Measurements from ENCODE around the gene IKZF1.

Gene IKZF1

DNA sequence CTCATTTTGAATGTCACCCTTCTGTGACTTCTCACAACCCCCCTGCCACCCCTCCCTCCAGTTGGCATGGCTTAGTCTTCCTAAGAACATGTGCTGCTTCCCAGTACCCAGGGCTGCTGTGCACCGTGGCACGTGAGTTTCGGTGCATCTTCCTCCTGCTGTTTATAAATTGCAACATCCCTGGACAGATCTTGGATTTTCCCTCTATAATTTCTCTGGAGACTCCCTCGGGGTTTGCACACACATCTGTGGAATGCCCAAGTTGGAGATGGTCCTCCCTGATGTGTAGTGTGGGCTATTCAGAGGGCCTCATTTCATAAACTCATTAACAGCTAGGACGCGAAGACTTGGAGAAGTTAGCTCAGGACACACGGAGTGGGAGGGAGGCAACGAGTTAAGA is 52.9 kb downstream of the IKZF1 start:
- no peak for DNase-seq

DNA sequence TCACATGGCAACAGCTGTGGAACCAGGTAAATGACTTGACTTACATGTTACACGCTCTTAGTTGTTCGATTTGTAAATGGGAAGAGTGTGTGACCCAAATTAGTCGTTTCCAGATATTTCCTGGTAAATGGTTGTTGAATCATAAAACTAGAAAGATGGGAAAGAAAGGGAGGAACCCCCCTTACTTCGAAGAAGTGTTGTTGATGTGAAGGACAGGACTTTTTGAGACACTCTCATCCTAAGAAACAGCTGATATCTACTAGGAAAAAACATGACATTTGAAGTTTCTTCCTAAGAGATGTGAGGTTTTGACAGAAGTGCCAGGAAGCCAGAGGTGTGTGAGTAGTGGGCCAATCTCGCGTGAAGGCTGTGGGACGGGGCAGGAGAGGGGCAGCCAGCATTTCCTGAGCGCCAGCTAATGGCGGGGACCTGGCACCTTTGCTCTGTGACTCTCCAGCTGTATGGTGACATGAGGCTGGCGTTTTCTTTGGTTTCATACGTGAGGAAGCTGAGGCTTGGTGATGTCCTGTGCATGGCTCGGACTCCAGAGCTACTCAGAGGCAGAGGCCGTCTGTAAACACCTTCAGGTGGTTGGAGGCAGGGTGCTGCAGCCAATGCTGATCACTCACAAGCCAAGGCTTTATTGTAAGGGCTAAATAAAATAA is 53.7 kb downstream of the IKZF1 start:
- DNase-seq: no peak

DNA sequence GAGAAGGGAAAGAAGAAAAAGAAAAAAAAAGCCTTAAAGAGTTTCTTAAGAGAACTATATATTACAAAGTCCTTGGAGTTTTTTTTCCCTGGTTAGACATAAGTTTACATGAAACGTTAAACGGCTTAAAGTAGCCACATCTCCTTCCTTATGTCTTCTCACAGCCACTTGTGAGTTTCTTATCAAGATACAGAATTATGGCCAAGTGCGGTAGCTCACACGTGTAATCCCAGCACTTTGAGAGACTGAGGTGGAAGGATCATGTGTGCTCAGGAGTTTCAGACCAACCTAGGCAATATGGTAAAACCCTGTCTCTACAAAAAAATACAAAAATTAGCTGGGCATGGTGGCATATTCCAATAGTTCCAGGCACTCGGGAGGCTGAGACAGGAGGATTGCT is 54.3 kb downstream of the IKZF1 start:
- DNase-seq: no peak

- DNase-seq: no peak
These were observed 54.9 kb downstream of the IKZF1 start for GRCh38 chr7:50359258-50359994.

DNA sequence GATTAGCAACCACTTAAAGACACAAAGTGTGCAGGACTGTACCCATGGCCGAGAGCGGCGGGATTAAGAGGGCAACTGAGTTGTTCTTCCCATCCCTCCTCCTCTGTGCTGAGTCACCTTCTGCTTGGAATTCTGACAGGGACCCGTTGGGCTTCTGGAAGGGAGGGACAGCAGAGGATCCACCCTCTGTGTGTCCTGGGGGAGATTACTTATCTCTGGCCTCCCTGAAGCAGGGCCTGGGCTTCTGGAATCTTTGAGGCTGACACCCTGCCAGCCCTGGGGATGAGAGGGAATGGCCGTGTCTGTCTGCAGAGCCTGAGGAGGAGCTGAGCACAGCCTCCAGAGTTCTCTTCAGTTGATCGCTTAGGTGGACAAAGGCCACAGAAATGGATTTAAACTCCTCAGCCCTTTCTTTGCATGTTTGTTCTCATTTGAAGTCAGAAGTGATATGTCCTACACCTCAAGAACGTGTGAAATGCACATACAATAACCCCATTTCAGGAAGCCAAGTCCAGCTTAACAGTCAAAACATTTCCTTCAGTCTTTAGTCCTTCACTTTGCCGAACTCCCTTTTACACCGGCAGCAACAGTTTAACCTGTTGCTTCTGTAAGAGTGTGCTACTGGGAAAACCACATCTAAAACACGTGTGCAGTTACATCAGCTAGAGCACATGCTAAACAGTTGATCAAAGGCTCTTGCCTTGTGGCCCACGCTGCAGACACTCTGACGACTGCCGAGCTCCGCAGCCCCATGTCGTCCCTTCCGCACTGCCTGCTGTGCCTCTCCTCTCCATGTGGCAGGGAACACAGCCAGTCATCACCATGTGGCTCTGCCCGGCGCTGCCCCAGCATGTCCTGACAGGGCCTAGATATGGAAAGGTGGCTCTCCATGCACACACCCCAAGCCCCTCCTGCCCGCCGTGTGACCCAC is 55.7 kb downstream of the IKZF1 start:
- no peak for DNase-seq

DNA sequence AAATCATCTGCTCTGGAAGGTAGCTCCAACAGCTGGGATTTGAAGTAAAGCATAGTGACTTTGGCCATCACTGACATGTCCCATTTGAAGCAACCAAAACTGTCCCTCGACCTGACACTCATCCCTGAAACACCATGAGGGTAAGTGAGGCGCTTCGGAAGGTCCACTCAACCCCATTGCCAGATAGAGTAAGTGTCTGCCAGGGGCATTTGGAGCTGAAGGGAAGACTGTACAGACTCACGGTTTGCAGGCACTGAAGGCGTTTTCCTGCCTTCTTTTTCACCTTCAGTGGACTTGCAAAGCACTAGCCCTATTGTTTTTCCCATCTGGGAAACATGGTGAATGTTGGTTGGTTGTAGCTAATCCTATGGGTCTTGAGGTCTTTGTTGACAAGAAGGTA is 57.6 kb downstream of the IKZF1 start:
- no peak for DNase-seq

DNA sequence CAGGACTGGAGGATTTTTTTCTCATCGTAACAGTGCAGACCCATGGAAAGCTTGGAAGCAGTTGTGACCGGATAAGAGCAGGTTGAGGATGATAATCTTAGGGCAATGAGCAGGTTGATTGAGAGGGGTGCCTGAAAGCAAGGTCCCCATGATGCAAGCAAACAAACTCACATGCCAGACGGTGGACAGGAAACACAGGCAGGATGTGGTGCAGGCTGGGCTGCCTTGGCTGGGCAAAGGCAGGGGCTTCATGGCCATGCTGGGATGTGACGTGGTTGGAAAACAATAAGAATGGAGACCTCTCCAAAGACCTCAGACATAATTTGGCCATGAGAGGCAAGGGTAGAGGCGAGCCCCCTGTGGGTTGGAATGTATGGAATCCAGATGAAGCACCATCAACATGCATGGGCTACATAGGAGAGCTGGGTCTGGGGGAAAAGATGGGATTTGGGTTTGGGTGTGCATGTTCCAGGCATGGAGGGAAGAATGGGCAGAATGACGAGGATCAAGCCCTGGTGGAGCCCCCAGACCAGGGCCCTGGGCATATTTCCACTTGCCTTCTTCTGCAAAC is 58.3 kb downstream of the IKZF1 start:
- DNase-seq: no peak

DNA sequence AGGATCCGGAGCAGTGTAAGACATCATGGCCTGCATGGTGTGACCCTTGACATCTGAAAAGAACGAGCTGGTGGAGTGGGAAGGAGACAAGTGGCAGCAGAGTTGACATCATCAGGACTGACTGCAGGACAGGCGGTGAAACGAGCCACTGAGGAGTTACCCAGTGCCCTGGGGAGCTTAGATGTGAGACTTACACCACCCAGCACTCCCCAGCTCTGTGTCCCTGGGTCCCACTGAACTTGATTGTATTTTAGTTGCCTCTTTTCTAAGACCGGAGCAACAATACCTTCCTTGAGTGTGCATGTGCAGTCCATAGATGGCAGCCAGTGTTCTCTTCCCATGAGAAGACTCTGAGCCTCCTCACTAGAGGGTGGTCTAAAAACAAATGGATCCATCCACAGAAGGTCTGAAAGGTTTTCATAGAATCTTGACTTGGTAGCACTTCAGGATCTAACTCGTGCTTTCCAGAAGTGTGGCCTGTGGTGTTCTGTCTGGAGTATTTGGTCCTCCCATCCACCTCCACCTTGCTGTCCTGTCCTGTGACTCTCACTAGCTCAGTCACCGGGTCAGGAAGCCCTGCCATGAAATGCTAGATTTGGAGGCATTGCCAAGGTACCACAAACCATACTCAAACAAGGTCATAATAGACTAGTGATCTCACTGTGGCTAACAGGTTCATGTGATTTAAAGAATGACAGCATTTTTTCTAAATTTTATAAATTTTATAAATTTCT is 59.0 kb downstream of the IKZF1 start:
- no peak for DNase-seq

DNA sequence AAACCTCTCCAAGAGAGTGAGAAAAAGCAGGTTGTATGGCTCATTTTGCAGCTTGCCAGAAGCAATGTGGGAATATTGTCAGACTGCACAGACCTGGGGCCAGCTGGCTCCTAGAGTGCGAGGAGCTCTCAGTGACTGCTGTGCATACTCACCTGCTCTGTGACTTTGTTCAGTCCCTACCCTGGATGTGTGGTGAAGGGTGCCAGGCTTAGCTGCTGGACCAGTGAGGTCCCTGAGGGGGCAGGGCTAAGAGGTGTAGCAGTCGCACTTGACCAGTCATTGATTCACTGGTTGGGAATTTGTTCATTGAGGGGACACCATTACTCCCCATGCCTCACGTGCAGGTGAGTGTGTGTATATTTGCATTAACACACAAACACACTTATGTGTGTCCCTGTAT is 60.1 kb downstream of the IKZF1 start:
- DNase-seq: no peak

- no peak for DNase-seq
These were observed 61.8 kb downstream of the IKZF1 start for GRCh38 chr7:50366311-50366710.

- no peak for DNase-seq
These were observed 62.6 kb downstream of the IKZF1 start for GRCh38 chr7:50367100-50367499.

DNA sequence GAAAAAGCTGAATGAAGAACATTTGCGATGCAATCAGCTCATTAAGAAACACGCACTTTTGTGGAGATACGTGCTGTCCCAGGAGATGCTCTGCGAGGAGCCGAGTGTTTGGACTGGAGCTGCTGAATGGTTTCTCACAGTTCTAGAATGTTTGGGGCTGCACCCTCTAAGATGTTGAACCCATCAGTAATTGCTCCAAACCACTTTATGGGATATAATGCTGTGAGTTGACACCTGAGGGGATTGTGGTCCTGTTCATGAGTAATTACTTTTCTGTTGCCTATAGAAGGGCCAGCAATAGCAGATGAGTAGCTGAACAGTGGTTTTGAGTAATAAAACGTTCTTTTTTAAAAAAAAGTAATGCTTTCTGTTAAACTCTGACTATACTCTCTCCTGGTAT is 63.1 kb downstream of the IKZF1 start:
- DNase-seq: no peak

GRCh38 chr7:50368366-50368765 is 63.9 kb downstream of the IKZF1 start:
- DNase-seq: no peak

GRCh38 chr7:50369143-50370026 is 64.9 kb downstream of the IKZF1 start:
- DNase-seq: no peak

DNA sequence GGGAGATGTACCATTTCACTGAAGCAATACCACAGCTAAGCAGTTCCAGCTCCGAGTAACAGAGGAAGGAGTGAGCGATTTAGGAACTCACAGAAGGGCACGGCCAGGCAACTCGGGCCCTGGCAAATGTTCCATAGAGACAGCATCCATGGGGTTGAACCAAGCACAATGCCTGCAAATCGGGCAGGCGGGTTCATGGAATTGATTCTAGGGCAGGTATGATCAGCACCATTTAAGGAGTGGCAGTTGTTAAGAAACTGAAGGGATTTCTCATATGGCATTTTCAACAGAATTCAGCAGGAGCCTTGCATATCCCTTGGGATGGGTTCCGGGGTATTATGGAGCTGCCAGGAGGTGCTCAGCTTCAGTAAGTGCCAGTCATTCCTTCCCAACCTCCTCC is 66.4 kb downstream of the IKZF1 start:
- DNase-seq: no peak

GRCh38 chr7:50371551-50372021 is 67.1 kb downstream of the IKZF1 start:
- DNase-seq: no peak

DNA sequence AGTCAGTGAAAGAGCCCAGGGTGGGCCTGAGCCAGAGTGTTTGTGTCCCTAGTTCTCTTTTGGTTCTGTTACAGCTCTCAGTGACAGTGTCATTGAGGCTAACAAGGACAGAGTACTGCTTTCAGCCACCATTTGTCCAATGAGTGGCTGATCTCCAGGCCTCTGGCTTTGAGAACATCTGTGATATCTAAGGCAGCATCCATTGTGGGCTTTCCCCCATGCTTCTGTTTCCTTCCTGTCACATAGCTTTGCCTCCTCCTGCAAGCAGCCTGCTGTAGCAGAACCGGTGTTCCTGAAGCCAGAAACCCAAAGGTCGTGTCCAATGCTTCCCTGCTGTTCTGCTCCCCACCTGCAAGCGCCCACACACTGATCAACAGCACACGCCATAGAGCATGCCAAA is 68.4 kb downstream of the IKZF1 start:
- no peak for DNase-seq

DNA sequence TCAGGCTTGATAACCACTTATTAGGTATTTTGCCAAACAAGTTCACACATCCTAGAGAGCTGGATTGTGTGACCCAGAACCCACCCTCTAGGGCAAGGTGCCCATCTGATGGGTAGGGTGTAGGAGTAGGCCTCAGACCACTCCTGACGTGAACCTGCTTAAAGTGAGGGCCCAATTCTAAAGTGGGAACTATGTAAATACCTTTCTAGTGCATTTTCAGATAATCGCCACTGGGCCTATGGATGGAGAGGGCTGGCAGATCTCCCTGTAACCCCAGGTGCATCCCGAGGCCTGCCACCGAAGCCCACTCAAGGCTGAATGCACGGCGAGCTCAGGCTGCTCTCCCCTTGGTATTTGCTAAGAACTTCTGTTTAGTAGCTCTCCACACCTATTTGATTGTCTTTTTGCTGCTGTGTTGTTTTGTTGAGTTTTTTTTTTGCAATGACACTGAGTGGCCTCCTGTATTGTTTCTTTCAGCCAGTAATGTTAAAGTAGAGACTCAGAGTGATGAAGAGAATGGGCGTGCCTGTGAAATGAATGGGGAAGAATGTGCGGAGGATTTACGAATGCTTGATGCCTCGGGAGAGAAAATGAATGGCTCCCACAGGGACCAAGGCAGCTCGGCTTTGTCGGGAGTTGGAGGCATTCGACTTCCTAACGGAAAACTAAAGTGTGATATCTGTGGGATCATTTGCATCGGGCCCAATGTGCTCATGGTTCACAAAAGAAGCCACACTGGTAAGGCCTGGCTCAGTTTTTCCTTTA is 71.7 kb downstream of the IKZF1 start:
- DNase-seq: no peak

- no peak for DNase-seq
These were observed 72.8 kb downstream of the IKZF1 start for GRCh38 chr7:50377356-50377755.

DNA sequence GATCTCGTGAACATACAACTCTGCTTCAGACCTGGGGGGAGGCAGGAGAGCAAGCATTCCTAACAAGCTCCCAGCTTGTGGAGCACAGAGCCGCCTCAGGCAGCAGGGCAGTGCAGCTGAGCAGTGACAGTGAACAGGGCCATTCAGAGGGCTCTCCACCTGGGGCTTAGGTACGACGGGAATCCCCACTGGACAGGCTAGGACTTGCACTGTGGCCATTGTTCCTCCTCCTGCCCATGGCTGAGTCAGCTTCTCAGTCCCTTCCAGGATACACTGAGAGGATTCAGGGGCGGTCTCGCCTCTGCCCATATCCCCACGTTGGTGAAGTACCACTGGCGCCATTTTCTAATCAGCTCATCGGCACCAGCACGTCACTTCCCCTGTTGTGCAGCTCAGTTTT is 74.6 kb downstream of the IKZF1 start:
- DNase-seq: no peak

DNA sequence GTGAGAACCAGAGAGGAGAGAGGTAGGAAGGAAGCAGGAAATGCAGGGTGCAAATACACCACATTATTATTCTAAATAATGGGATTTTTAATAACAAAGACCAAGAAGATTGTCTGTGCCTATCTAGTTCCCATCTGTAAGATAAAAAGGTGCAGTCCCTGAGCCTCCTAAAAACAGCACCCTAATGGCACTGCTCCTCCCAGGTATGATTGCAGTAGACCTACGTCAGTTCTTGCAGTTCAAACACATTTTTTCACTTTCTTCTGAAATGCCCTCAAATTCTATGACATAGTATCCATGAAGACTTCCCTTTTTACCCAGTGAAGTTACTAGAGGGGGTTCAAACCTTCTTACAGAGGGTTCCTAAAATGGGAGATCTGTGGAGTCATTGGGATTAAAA is 75.0 kb downstream of the IKZF1 start:
- no peak for DNase-seq

All from NCI-H2081 treated with DMSO at 0.1 percent for 48 hours (cell line).